Activated T-cell treated with anti-CD3 and anti-CD28 coated beads for 48 hours (primary cell): ENCODE measurements around the gene KCTD11.
"Not testable (repeated sequence)": the region's sequence is repeated elsewhere in the genome, so short reads cannot be mapped to it uniquely, and the experiment has no call there.

ENCODE experiments used
- DNase-seq: peaks from one replicate; pipeline ENCODE4 v3.0.0-alpha.2; 2020; ENCODE audit warnings: low read depth

Gene KCTD11

DNA sequence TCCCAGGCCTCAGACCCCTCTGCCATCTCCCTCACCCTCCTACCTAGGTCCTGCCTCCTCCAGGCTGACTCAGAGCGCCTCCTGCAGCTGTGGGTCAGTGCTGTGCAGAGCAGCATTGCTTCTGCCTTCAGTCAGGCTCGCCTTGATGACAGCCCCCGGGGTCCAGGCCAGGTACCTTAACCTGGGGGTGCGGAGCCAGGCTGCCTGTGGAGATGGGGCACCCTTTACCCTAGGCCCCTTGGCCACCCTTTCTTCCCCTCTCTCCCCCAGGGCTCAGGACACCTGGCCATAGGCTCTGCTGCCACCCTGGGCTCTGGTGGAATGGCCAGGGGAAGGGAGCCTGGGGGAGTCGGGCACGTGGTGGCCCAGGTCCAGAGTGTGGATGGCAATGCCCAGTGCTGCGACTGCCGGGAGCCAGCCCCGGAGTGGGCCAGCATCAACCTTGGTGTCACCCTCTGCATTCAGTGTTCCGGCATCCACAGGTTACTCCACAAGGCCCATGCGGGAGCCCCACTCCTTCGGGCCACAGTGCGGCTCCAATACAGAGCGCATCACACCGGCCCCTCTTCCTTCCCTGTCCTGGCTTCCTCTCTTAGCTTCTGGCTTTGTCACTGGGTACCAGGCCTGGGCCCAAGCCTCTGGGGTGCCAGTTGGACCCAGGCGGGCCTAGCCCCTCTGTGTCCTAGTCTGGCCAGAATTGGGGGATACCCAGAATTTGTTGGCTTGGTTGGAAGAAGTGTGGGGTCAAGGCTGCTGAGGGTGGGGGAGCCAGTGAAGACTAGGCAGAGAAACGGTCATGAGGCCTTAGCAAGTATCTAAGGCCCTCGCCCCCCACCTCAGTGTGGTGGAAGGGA lies 5.0 kb upstream of the KCTD11 start:
- no peak for DNase-seq

DNA sequence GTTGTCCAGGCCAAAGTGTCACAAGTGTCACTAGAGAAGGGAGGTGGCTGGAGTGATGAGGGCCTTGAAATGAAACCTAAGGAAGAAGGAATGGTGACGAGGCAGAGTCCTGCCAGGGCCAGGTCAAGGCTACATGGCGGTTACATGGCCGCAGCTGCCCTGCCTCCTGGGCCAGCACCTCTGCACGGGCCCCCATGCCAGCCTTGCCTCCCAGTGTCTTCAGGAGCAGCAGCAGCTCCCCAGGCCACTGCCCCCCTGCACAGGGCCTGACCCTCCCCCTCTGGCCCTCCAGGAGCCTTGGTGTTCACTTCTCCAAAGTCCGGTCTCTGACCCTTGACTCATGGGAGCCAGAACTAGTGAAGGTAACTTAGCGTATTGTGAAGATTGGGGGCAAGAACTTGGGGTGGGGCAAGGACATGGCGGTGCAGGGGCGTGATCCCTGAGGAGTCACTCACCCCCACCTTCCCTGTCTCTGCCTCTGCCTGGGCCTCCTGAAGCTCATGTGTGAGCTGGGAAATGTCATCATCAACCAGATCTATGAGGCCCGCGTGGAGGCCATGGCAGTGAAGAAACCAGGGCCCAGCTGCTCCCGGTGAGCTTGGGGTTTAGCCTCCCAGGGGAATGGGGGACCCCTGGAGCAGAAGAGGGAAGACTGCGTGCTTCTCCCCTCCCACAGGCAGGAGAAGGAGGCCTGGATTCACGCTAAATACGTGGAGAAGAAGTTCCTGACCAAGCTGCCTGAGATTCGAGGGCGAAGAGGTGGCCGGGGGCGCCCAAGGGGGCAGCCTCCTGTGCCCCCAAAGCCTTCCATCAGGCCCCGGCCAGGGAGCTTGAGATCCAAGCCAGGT lies 4.1 kb upstream of the KCTD11 start:
- DNase-seq: no peak

DNA sequence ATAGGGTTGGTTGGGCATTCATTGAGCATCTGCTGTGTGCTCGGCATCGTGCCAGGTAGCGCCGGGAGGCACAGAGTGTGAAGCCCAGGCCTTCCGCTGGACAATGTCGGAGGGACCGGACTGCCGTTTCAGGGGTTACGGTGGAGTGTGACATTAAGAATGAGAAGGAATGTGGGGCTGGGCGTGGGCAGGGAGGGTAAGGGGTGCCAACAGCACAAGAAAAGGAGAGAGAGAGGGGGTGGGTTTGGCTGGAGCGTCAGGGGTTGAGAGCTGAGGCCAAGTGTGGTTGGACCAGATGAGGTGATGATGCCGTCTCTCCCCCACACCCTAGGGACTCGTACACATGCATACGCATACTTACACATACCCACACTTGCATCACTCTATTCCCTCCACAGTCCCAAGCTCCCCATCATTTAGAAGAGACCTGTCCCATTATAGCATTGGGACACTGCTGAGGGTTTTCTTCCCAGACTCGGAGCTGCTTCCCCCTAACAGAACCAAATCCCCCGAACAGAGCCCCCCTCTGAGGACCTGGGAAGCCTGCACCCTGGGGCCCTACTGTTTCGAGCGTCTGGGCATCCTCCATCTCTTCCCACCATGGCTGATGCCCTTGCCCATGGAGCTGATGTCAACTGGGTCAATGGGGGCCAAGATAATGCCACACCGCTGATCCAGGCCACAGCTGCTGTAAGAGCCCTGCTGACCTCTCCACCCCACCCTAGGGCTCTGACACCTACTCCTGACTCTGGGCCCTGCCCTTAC lies 3.3 kb upstream of the KCTD11 start:
- no peak for DNase-seq

DNA sequence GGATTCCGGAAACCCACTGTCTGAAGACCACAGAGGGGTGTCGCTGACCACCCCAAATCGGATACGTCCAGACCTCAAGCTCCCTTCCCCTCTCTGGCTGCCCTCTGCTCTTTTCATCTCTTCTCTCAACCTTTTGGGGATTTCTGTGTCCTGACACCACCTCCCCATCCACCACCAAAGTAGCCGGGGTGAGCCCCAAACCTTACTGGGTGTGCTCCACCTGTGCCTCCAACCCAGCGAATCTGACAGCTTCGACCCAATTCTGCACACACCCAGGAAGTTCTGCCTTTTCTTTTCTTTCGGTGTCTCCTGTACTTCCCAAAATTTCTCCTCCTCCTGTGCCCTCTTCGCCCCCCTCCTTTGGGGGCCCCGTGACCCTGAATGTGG lies 534 bp downstream of the KCTD11 start:
- DNase-seq: no peak

DNA sequence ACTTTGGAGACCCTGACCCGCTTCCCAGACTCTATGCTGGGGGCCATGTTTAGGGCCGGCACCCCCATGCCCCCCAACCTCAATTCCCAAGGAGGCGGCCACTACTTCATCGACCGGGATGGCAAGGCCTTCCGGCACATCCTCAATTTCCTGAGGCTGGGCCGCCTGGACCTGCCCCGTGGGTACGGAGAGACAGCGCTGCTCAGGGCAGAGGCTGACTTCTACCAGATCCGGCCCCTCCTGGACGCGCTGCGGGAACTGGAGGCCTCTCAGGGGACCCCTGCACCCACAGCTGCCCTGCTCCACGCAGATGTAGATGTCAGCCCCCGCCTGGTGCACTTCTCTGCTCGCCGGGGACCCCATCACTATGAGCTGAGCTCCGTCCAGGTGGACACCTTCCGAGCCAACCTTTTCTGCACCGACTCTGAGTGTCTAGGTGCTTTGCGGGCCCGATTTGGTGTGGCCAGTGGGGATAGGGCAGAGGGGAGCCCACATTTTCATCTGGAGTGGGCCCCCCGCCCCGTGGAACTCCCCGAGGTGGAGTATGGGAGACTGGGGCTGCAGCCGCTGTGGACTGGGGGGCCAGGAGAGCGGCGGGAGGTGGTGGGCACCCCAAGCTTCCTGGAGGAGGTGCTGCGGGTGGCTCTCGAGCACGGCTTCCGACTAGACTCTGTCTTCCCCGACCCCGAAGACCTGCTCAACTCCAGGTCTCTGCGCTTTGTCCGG lies 1.1 kb downstream of the KCTD11 start:
- no peak for DNase-seq

DNA sequence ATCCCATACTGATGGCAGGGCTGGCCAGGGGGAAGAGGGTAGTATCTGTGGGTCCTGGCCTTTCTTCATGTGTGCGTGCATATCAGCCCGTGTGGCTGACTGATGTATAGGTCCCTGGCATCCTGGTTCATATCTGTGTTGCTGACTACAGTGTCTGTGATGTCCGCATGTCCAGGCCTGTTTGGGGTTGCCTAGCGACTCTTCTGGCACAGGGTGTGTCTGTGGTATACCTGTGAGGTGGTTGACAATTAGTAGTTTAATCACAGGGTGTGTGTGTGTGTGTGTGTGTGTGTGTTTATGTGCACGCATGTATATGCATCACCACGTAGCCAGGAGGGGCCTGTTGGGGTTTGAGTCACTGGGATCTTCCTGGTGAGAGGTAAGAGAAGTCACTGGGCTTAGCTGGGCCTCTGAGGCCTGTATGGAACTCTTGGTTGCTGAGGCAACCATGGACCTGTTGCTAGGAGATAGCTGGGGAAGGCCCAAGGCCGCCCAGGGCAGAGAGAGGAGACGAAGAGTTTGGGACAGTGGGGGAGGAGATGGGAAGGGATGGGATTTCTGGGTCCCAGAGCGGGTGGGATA lies 2.4 kb downstream of the KCTD11 start:
- DNase-seq: no peak

DNA sequence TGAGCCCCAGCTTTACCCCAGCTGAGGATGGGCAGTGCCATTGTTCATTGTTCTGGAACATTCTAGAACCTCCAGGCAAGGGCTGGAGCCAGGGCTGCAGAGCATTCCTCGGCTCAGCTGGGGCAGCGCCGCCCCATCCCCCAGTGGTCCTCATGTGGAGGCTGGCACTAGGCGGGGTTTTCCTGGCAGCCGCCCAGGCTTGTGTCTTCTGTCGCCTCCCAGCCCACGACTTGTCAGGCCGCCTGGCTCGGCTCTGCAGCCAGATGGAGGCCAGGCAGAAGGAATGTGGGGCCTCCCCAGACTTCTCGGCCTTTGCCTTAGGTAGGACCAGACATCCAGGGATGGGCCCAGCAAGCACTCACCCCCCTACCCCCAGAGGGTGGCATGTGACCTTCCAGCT lies 3.1 kb downstream of the KCTD11 start, which contains the start of gene TMEM95:
Gene TMEM95 (plus strand): TSS at position 104 of the 400 bp plus-strand sequence. CDS start 49 bp downstream, at position 153.
- no peak for DNase-seq

DNA sequence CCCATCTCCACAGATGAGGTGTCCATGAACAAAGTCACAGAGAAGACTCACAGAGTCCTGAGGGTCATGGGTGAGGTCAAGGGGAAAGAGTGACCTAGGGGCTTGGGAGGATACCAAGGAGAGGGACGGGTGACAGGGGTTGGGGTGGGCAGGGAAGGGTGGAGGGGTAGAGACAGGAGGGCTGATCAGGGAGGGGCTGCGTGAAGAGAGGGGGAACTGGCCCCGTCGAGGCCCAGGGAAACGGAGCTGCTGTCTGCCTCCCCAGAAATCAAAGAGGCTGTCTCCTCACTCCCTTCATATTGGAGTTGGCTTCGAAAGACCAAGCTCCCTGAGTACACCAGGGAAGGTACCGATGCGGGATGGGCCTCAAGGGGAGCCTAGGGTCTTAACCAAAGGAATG lies 3.6 kb downstream of the KCTD11 start:
- DNase-seq: no peak

DNA sequence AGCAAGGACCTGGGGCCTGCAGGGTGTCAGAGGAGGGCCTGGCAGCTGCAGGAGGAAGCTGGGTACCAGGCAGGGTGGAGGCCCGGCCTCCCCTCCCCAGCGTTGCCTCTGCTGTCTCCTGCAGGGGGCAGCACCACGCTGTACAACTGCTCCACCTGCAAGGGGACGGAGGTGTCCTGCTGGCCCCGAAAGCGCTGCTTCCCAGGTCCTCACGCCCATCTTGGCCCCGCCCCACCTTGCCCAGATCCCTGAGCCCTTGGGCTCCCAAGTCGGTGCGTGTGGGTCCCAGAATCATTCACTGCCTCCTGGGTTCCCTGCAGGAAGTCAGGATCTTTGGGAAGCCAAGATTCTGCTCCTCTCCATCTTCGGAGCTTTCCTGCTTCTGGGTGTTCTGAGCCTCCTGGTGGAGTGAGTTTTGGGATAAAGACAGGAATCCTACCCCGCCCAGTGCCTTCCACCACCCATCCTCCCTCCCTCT lies 4.1 kb downstream of the KCTD11 start:
- peak; percentile 81 for DNase-seq

DNA sequence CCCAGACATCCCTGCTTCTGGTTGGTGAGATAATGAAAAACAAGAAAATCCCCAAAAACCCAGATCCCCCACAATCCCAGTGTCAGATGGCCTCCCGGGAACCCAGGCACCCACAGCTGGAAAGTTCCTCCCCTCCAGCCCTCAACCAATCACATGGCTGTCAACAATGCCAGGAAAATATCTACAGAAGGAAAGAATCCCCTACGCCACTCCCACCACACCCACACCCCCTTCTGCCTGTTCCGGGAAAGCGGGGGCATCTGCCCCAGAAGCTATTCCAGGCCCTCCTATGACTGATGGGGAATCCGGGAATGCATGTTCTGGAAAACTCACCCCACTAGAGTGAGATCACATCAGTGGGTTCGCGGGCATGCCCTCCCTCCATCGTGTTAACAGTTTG lies 4.8 kb downstream of the KCTD11 start:
- no peak for DNase-seq

DNA sequence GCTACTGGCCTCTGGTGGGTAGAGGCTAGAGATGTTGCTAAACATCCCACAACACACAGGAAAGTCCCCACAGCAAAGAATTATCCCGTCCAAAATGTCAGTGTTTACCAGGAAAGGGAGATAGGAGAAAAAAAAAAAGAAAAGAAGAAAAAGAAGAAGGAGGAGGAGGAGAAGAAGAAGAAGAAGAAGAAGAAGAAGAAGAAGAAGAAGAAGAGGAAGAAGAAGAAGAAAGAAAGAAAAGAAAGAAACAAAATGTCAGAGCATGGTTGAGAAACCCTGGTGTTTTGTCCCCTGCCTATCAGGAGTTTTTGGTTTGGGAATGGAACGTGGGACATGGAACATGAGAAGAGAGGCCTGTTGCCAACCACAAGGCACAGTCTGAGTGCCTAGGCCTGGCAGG lies 5.4 kb downstream of the KCTD11 start:
- no peak for DNase-seq

DNA sequence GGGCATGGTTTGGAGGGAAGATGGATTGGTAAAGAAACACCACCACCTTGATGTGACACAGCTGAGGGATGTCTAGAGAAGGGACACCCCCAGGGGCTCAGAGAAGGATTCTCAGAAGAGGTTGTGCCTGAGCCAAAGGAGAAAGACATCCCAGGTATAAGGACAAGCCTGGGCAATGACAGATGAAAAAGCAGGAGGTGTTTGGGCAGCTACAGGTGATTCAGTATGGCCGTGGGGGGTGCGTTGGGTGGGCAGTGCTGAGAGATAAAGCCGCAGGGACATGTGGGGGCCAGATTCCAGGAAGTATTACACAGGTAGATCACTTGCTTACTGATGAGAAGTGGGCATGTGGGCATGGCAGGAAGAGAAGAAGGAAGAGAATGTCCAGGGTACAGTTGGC lies 9.9 kb downstream of the KCTD11 start:
- DNase-seq: no peak

DNA sequence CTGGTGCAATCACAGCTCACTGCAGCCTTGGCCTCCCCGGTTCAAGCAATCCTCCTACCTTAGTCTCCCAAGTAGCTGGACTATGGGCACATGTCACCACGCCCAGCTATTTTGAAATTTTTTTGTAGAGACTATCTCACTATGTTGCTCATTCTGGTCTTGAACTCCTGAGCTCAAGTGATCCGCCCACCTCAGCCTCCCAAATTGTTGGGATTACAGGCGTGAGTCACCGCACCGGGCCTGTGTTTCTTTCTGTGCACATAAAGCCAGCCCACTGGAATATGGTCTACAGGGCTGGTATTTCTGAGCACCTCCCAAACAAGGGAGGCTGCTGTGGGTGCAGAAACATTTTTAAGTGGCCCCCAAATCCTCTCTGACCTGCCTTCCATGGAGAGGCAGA lies 11.3 kb downstream of the KCTD11 start:
- DNase-seq: no peak

DNA sequence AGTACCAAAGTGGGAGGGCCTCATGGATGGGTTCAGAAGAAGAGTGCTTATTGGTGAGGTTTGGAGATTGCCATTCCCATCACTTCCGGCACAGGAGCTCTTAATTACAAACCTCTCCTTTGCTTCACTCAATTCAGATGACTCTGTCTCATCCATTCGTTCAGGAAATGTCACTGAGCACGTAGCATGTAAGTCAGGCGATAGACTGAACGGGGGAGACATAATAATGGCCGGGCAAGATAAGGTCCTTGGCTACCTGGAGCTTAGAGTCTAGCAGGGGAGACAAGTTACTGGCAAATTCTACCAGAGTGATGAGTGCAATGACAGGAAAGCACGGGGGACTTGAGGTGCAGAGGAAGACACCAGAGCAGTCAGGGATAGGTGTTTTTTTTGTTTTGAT lies 14.0 kb downstream of the KCTD11 start:
- not testable (repeated sequence) for DNase-seq

DNA sequence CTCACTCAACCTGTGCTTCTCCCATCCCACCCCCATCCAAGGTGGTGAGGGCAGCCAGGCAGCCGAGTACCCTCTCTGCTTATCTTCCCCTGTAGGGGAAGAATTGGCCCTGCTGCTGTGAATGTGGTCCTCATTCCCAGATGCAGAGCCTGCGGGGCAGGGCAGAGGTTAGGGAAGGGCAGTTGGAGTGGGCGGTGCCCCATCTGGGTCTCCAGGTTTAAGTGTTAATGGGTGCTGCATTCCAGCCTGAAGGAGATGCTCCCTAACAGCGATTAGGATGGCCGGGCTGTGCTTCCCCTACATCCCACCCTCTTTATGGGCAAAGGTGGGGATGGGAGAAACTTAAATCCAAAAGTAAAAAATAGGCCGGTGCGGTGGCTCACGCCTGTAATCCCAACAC lies 15.1 kb downstream of the KCTD11 start:
- no peak for DNase-seq

DNA sequence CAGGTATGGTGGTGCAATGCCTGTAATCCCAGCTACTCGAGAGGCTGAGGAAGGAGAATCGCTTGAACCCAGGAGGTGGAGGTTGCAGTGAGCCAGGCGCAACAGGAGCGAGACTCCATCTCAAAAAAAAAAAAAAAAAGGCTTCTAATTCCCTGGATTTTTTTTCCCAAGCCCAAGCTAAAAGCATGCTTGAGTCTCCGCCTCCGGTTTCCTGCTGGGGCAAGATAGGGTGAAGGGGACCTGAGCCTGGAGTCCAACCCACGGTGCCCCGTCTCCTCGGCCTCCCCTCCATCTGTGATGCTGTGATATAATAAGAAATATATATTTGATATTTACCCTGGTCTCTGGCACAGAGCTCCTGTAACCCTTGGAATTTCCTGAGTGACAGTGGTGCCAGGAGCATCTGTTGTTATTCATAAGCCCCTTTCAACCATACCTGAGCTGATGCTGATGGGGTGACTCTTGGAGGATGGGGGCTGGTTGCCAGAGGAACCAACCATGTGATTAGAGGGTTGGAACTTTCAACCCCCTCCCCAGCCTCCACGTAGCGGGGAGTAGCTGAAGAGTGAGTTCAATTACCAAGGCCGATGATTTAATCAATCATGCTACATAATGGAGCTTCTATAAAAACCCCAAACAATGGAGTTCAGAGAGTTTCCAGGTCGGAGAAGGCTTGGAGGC lies 16.1 kb downstream of the KCTD11 start:
- no peak for DNase-seq

DNA sequence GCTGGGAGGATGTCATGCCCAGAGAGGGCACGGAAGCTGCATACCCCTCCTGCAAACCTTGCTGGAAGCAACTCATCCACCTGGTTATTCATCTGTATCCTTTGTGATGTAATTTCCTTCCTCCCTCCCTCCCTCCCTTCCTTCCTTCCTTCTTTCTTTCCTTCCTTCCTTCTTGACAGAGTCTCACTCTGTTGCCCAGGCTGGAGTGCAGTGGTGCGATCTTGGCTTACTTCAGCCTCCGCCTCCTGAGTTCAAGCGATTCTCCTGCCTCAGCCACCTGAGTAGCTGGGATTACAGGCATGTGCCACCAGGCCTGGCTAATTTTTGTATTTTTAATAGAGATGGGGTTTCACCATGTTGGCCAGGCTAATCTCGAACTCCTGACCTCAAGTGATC lies 16.6 kb downstream of the KCTD11 start:
- not testable (repeated sequence) for DNase-seq

DNA sequence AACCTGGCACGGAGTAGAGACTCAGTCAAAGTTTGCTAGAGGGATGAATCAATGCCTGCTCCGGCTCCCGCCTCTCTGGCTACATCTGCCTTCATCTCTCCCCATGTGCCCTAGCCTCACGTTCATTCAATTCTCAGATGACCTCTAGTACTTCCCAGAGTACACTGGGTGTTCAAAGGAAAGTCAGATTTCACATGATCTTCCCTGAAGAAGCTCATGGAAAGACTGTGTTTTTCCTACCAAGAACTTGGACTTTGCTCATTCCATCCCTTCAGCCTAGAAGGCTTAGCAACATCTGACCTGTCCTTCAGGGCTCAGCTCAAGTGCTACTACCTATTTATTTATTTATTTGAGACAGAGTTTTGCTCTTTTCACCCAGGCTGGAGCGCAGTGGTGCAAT lies 17.9 kb downstream of the KCTD11 start:
- no peak for DNase-seq

DNA sequence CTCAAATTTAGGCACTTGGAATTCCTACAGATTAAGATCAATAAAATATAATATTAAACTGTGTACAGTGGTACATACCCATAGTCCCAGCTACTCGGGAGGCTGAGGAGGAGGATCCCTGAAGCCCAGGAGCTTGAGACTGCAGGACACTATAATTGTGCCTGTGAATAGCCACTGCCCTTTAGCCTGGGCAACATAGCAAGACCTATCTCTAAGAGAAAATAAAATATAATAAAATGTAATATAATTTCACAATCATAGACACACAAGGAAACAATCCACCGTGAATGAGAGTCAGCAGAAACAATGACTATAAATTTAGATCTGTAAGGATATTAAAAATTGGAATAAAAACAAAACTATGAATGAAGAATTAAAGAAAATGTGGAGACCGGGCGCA lies 18.9 kb downstream of the KCTD11 start:
- no peak for DNase-seq

DNA sequence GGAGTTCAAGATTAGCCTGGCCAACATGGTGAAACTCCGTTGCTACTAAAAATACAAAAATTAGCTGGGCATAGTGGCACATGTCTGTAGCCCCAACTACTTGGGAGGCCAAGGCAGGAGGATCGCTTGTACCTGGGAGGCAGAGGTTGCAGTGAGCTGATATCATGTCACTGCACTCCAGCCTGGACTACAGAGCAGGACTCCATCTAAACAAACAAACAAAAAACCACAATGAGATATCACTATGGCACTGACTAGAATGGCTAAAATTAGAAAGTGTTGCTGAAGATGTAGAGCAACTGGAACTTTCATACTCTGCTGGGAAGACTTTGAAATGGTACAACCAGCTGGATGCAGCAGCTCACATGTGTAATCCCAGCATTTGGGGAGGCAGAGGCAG lies 22.4 kb downstream of the KCTD11 start:
- DNase-seq: no peak

DNA sequence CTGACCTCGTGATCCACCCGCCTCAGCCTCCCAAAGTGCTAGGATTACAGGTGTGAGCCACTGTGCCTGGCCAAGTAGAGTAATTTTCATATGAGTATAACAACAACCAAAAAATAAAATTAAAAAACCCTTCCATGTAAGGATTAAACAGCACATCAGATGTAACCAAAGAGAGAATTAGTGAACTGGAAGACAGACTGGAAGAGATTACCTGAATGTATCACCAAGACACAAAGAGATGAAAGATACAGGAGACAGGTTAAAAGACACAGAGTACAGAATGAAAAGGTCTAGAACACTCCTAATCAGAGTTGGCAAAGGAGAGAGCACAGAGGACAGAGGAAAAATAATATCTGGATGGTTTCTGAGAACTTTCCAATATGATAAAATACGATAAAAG lies 27.2 kb downstream of the KCTD11 start:
- no peak for DNase-seq
